ENCODE measurements around the gene GPATCH8. TPM values are rescaled to one million over a fixed set of nuclear protein-coding genes. Genes with fewer than 3 reads are reported as not detected.

GPATCH8 gene
- total RNA-seq, 1 donor from 2014 or later, result 70.9 TPM

GRCh38 chr17:44489581-44489980 lies 13.6 kb downstream of the GPATCH8 start:
- Mint-ChIP-seq H3K36me3 (ENCODE audit: insufficient read depth) (peaks cover 11% of the 10 kb centered on the region), H3K27me3 (no peaks in the 10 kb centered on the region), H3K9me3 (ENCODE audit: low read depth) (no peaks in the 10 kb centered on the region), H3K27ac (no peak overlapping the region), H3K4me1 (ENCODE audit: low read depth) (peaks cover 10% of the 10 kb centered on the region), H3K4me3 (ENCODE audit: low read depth) (no peak overlapping the region)
- no peak for TF ChIP-seq CTCF (IDR thresholded peaks at IDR 0.05; ENCODE audit: unreplicated experiment)
- no peak for DNase-seq (ENCODE audit: low spot score, unreplicated experiment)

DNA sequence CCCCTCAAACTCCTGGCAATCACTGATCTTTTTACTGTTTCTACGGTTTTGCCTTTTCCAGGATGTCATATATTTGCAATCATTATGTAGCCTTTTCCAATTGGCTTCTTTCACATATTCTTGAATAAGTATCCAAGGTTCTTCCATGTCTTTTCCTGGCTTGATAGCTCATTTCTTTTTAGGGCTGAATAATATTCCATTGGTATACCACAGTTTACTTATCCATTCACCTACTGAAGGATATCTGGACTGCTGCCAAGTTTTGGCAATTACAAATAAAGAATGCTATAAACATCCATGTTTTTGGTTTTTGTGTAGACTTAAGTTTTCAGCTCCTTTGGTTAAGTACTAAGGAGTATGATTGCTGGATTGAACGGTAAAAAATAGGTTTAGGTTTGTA lies 16.0 kb downstream of the GPATCH8 start:
- Mint-ChIP-seq H3K4me1 (ENCODE audit: low read depth) (peaks cover 7% of the 10 kb centered on the region), H3K4me3 (ENCODE audit: low read depth) (no peak overlapping the region), H3K27me3 (no peaks in the 10 kb centered on the region), H3K27ac (no peak overlapping the region), H3K36me3 (ENCODE audit: insufficient read depth) (peaks cover 11% of the 10 kb centered on the region), H3K9me3 (ENCODE audit: low read depth) (no peaks in the 10 kb centered on the region)
- no peak for DNase-seq (ENCODE audit: low spot score, unreplicated experiment)
- no peak for TF ChIP-seq CTCF (IDR thresholded peaks at IDR 0.05; ENCODE audit: unreplicated experiment)

- no peaks in the 10 kb centered on the region for H3K27me3 Mint-ChIP-seq
- no peak overlapping the region for H3K27ac Mint-ChIP-seq
Observed at GRCh38 chr17:44473367-44473766, 29.8 kb downstream of the GPATCH8 start.

GRCh38 chr17:44469676-44470075 lies 33.5 kb downstream of the GPATCH8 start:
- Mint-ChIP-seq H3K4me3 (ENCODE audit: low read depth) (no peak overlapping the region), H3K36me3 (ENCODE audit: insufficient read depth) (peaks cover 7% of the 10 kb centered on the region), H3K9me3 (ENCODE audit: low read depth) (no peaks in the 10 kb centered on the region), H3K4me1 (ENCODE audit: low read depth) (peaks cover 24% of the 10 kb centered on the region), H3K27me3 (no peaks in the 10 kb centered on the region), H3K27ac (peak overlapping the region; percentile 41)
- no peak for DNase-seq (ENCODE audit: low spot score, unreplicated experiment)
- TF ChIP-seq CTCF (IDR thresholded peaks at IDR 0.05; ENCODE audit: unreplicated experiment), result no peak

More at GRCh38 chr17:44473367-44473766, 29.8 kb downstream of the GPATCH8 start:
- Mint-ChIP-seq H3K4me1 (ENCODE audit: low read depth) (peaks cover 9% of the 10 kb centered on the region), H3K36me3 (ENCODE audit: insufficient read depth) (peaks cover 6% of the 10 kb centered on the region), H3K9me3 (ENCODE audit: low read depth) (no peaks in the 10 kb centered on the region), H3K4me3 (ENCODE audit: low read depth) (no peak overlapping the region)
- TF ChIP-seq CTCF (IDR thresholded peaks at IDR 0.05; ENCODE audit: unreplicated experiment), result no peak
- DNase-seq (ENCODE audit: low spot score, unreplicated experiment), result no peak

GRCh38 chr17:44467108-44467507 lies 36.1 kb downstream of the GPATCH8 start:
- peaks cover 8% of the 10 kb centered on the region for H3K36me3 Mint-ChIP-seq (ENCODE audit: insufficient read depth)
- no peak for TF ChIP-seq CTCF (IDR thresholded peaks at IDR 0.05; ENCODE audit: unreplicated experiment)
- H3K27me3 Mint-ChIP-seq, result no peaks in the 10 kb centered on the region
- H3K4me3 Mint-ChIP-seq (ENCODE audit: low read depth), result no peak overlapping the region
- peak overlapping the region; percentile 94 for H3K27ac Mint-ChIP-seq
- H3K4me1 Mint-ChIP-seq (ENCODE audit: low read depth), result peaks cover 24% of the 10 kb centered on the region
- no peak for DNase-seq (ENCODE audit: low spot score, unreplicated experiment)
- no peaks in the 10 kb centered on the region for H3K9me3 Mint-ChIP-seq (ENCODE audit: low read depth)
